ENCODE measurements around the gene RPS6KA5.
"Not testable (repeated sequence)": the region's sequence is repeated elsewhere in the genome, so short reads cannot be mapped to it uniquely, and the experiment has no call there.

RPS6KA5 gene

DNA sequence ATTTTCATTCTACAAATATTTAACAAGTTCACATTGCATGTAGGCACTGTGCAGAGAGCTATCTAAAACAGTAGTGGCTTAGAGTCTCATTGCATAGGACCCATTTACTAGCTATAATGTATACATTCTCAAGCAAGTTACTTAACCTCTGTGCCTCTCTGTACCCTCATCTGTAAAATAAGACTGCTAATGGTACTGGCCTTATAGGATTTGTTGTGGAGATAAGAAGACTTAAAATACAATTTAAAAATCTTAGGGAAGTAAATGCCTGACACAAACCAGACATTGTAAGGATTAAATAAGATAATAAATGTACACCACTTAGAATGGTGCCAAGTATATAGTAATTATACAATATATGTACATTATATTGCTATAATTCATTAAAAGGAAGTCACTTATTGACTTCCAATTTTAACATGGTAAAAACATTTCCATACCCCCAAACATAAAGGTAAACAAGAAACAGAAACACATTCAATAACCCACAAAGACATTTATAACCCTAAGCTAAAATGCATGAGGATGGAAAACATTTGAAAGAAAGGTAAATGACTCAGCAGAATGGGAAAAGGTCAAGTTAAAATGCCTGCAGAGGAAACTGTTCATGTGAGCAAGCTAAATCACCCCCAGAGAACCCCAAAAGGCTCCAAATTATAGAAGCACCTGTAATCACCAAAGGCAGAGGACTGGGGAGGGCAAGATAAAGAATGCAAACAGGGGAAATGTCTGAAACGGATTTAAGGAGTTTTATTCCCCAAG lies 30.8 kb downstream of the RPS6KA5 start:
- H3K27me3 Mint-ChIP-seq: no peaks in the 10 kb centered on the region
- DNase-seq (no peak), ATAC-seq (replicated peaks) (peak in 1 of 2 donors; percentile 45)
- peak overlapping the region; percentile 14 to 65 for H3K4me3 Mint-ChIP-seq
- H3K4me1 Mint-ChIP-seq: peaks cover 24 to 43% of the 10 kb centered on the region in 2 donors
- no peaks in the 10 kb centered on the region for H3K9me3 Mint-ChIP-seq
- H3K27ac Mint-ChIP-seq: peak overlapping the region; percentile 90
- peaks cover 0 to 2% of the 10 kb centered on the region in 2 donors for H3K36me3 Mint-ChIP-seq

GRCh38 chr14:91027561-91027960 lies 32.9 kb downstream of the RPS6KA5 start:
- H3K27me3 Mint-ChIP-seq: no peaks in the 10 kb centered on the region
- H3K4me1 Mint-ChIP-seq: peaks cover 25 to 46% of the 10 kb centered on the region in 2 donors
- DNase-seq (no peak), ATAC-seq (replicated peaks) (no peak)
- H3K36me3 Mint-ChIP-seq: peaks cover 0 to 2% of the 10 kb centered on the region in 2 donors
- H3K9me3 Mint-ChIP-seq: no peaks in the 10 kb centered on the region
- no peak overlapping the region for H3K27ac Mint-ChIP-seq
- H3K4me3 Mint-ChIP-seq: no peak overlapping the region

DNA sequence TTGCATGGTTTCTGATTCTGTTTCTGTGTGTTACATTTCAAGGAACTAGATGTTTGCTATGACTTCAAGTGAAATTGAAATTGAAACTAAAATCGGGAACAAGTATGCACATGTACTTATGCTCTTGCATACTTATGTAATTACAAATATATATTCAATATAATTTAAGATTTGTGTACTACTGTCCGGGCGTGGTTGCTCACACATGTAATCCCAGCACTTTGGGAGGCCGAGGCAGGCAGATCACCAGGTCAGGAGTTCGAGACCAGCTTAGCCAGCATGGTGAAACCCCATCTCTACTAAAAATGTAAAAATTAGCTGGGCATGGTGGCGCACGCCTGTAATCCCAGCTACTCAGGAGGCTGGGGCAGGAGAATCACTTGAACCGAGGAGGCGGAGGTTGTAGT lies 37.8 kb downstream of the RPS6KA5 start:
- not testable (repeated sequence) for DNase-seq, H3K36me3 Mint-ChIP-seq, H3K27me3 Mint-ChIP-seq, H3K9me3 Mint-ChIP-seq
- Mint-ChIP-seq H3K27ac (peak overlapping the region; percentile 48), H3K4me3 (peak overlapping the region; percentile 72 to 75), H3K4me1 (peaks cover 26 to 31% of the 10 kb centered on the region in 2 donors)
- peak; percentile 91 to 96 for ATAC-seq (replicated peaks)

GRCh38 chr14:91021991-91022621 lies 38.3 kb downstream of the RPS6KA5 start:
- no peak for DNase-seq
- peak overlapping the region; percentile 72 to 75 for H3K4me3 Mint-ChIP-seq
- H3K27me3 Mint-ChIP-seq: no peaks in the 10 kb centered on the region
- peaks cover 26 to 28% of the 10 kb centered on the region in 2 donors for H3K4me1 Mint-ChIP-seq
- ATAC-seq (replicated peaks): peak; percentile 55 to 71
- peaks cover 0 to 2% of the 10 kb centered on the region in 2 donors for H3K36me3 Mint-ChIP-seq
- peak overlapping the region; percentile 48 for H3K27ac Mint-ChIP-seq
- no peaks in the 10 kb centered on the region for H3K9me3 Mint-ChIP-seq

GRCh38 chr14:91021115-91021514 lies 39.3 kb downstream of the RPS6KA5 start:
- H3K27ac Mint-ChIP-seq: peak overlapping the region; percentile 51
- DNase-seq: no peak
- no peaks in the 10 kb centered on the region for H3K27me3 Mint-ChIP-seq
- no peaks in the 10 kb centered on the region for H3K9me3 Mint-ChIP-seq
- H3K4me3 Mint-ChIP-seq: no peak overlapping the region
- peaks cover 19% of the 10 kb centered on the region in 2 donors for H3K4me1 Mint-ChIP-seq
- H3K36me3 Mint-ChIP-seq: no peaks in the 10 kb centered on the region
- ATAC-seq (replicated peaks): no peak

DNA sequence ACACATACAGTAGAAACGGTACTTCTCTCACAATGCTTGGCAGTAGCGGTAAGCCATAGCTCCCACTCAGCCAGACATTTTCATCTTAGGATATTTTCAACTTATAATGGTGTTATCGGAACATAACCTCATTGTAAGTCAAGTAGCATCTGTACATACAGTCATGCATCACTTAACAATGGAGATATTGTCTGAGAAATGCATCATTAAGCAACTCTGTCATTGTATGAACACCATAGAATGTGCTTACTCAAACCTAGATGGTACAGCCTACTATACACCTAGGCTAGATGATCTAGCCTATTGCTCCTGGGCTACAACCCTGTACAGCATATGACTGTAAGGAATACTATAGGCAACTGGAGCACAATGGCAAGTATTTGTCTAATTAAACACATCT lies 40.8 kb downstream of the RPS6KA5 start:
- no peaks in the 10 kb centered on the region for H3K36me3 Mint-ChIP-seq
- no peak overlapping the region for H3K4me3 Mint-ChIP-seq
- H3K9me3 Mint-ChIP-seq: no peaks in the 10 kb centered on the region
- ATAC-seq (replicated peaks) (peak in 1 of 2 donors; percentile 43), DNase-seq (no peak)
- no peaks in the 10 kb centered on the region for H3K27me3 Mint-ChIP-seq
- no peak overlapping the region for H3K27ac Mint-ChIP-seq
- peaks cover 18 to 27% of the 10 kb centered on the region in 2 donors for H3K4me1 Mint-ChIP-seq

DNA sequence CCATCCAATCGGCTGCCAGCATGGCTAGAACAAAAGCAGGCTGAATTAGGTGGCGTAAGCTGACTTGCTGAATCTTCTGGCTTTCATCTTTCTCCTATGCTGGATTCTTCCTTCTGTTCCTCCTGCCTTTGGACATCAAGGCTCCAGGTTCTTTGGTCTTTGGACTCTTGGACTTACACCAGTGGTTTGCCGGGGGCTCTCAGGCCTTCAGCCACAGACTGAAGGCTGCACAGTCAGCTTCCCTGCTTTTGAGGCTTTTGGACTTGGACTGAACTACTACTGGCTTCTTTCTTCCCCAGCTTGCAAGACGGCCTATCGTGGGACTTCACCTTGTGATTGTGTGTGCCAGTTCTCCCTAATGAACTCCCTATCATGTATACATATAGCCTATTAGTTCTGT lies 42.0 kb downstream of the RPS6KA5 start:
- DNase-seq (no peak), ATAC-seq (replicated peaks) (no peak)
- H3K4me1 Mint-ChIP-seq: peaks cover 15 to 21% of the 10 kb centered on the region in 2 donors
- H3K27ac Mint-ChIP-seq: no peak overlapping the region
- no peak overlapping the region for H3K4me3 Mint-ChIP-seq
- H3K36me3 Mint-ChIP-seq: no peaks in the 10 kb centered on the region
- H3K9me3 Mint-ChIP-seq: no peaks in the 10 kb centered on the region
- H3K27me3 Mint-ChIP-seq: no peaks in the 10 kb centered on the region

DNA sequence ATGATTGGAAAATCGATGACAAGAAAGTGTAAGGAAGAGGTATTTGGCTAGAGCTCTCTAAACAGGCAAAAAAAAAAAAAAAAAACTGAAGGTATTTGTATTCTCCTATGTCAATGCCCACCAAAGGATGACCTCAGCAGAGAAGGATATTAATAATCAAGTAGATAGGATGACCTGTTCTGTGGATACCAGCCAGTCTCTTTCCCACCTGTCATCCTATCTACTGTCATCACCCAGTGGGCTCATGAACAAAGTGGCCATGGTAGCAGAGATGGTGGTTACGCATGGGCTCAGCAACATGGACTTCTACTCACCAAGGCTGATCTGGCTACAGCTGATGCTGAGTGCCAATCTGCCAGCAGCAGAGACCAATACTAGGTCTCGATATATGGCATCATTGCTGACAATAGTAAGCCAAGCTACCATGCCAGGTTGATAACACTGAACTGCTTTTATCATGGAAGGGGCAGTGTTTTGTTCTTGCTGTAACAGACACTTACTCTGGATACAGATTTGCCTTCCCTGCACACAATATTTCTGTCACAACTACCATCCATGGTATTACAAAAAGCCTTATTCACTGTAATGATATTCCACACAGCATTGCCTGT lies 43.5 kb downstream of the RPS6KA5 start:
- no peaks in the 10 kb centered on the region for H3K36me3 Mint-ChIP-seq
- no peak overlapping the region for H3K27ac Mint-ChIP-seq
- H3K4me1 Mint-ChIP-seq: peaks cover 12 to 16% of the 10 kb centered on the region in 2 donors
- no peak overlapping the region for H3K4me3 Mint-ChIP-seq
- ATAC-seq (replicated peaks) (no peak), DNase-seq (no peak)
- H3K27me3 Mint-ChIP-seq: no peaks in the 10 kb centered on the region
- H3K9me3 Mint-ChIP-seq: no peaks in the 10 kb centered on the region

GRCh38 chr14:91015435-91015834 lies 45.0 kb downstream of the RPS6KA5 start:
- Mint-ChIP-seq H3K4me1 (peaks cover 14 to 21% of the 10 kb centered on the region in 2 donors), H3K36me3 (peaks cover 0 to 6% of the 10 kb centered on the region in 2 donors), H3K9me3 (peaks cover 0 to 2% of the 10 kb centered on the region in 2 donors), H3K4me3 (no peak overlapping the region), H3K27me3 (no peaks in the 10 kb centered on the region), H3K27ac (no peak overlapping the region)
- DNase-seq: no peak
- no peak for ATAC-seq (replicated peaks)

DNA sequence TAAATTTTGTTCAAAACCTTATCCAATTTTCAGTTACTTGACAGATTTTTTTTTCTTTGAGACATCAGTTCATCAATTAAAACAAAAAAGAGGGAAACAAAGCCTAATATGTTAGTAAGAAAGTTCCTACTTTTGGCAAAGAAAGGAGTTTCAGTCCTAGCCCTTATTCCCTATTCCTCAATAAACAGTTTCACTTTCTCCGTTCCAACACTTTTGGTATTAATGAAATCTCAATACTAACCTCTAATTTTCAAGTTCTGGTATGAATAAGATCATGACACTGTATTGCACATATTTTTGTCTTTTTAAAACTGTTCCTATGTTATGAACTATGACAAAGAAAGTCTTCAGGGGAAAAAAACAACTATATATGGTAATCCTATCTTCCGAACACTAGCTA lies 48.4 kb downstream of the RPS6KA5 start:
- no peak for DNase-seq
- Mint-ChIP-seq H3K9me3 (peaks cover 0 to 2% of the 10 kb centered on the region in 2 donors), H3K36me3 (peaks cover 0 to 7% of the 10 kb centered on the region in 2 donors), H3K4me1 (peaks cover 24 to 45% of the 10 kb centered on the region in 2 donors), H3K27ac (no peak overlapping the region), H3K4me3 (no peak overlapping the region), H3K27me3 (no peaks in the 10 kb centered on the region)
- no peak for ATAC-seq (replicated peaks)

GRCh38 chr14:91010153-91010533 lies 50.3 kb downstream of the RPS6KA5 start:
- no peak for DNase-seq
- H3K27me3 Mint-ChIP-seq: no peaks in the 10 kb centered on the region
- H3K27ac Mint-ChIP-seq: no peak overlapping the region
- H3K4me3 Mint-ChIP-seq: peak overlapping the region in 1 of 2 donors; percentile 36
- peaks cover 0 to 7% of the 10 kb centered on the region in 2 donors for H3K36me3 Mint-ChIP-seq
- H3K4me1 Mint-ChIP-seq: peaks cover 32 to 50% of the 10 kb centered on the region in 2 donors
- H3K9me3 Mint-ChIP-seq: peaks cover 0 to 2% of the 10 kb centered on the region in 2 donors
- ATAC-seq (replicated peaks): no peak

GRCh38 chr14:91009501-91010152 lies 50.8 kb downstream of the RPS6KA5 start:
- peaks cover 32 to 50% of the 10 kb centered on the region in 2 donors for H3K4me1 Mint-ChIP-seq
- H3K4me3 Mint-ChIP-seq: peak overlapping the region; percentile 70 to 75
- DNase-seq (peak; percentile 40), ATAC-seq (replicated peaks) (peak; percentile 92 to 95)
- peak overlapping the region; percentile 90 for H3K27ac Mint-ChIP-seq
- H3K27me3 Mint-ChIP-seq: no peaks in the 10 kb centered on the region
- peaks cover 0 to 2% of the 10 kb centered on the region in 2 donors for H3K9me3 Mint-ChIP-seq
- H3K36me3 Mint-ChIP-seq: peaks cover 0 to 7% of the 10 kb centered on the region in 2 donors

- Mint-ChIP-seq H3K36me3 (peaks cover 0 to 7% of the 10 kb centered on the region in 2 donors), H3K4me1 (peaks cover 32 to 53% of the 10 kb centered on the region in 2 donors), H3K9me3 (peaks cover 0 to 2% of the 10 kb centered on the region in 2 donors), H3K4me3 (peak overlapping the region; percentile 29 to 70), H3K27ac (peak overlapping the region; percentile 90), H3K27me3 (no peaks in the 10 kb centered on the region)
- DNase-seq: no peak
- peak; percentile 29 to 31 for ATAC-seq (replicated peaks)
These were observed 51.6 kb downstream of the RPS6KA5 start for GRCh38 chr14:91008759-91009409.

DNA sequence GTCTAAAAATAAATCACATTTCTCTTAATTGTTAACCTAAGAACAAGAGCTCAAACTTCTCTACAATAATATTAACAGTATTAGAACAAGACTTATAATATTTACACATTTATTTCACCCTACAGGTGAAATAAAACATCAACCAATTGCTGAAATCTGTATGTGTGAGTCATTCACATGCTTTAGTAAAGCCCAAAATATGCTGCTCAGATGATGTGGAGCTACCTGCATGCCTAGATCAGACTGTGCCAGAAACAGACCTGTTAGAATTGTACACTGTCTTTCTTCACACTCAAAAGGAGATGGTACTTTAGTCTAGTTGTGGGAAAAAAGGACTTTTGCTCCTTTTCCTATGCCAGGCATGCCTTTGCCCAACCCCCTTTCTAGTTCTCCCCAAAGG lies 54.7 kb downstream of the RPS6KA5 start:
- H3K27ac Mint-ChIP-seq: peak overlapping the region; percentile 2
- H3K36me3 Mint-ChIP-seq: peaks cover 0 to 4% of the 10 kb centered on the region in 2 donors
- no peaks in the 10 kb centered on the region for H3K27me3 Mint-ChIP-seq
- H3K4me3 Mint-ChIP-seq: no peak overlapping the region
- no peak for ATAC-seq (replicated peaks)
- H3K4me1 Mint-ChIP-seq: peaks cover 26 to 49% of the 10 kb centered on the region in 2 donors
- H3K9me3 Mint-ChIP-seq: no peaks in the 10 kb centered on the region
- no peak for DNase-seq
